Measurements from ENCODE around the gene DMXL1.

DMXL1 gene, protein sequence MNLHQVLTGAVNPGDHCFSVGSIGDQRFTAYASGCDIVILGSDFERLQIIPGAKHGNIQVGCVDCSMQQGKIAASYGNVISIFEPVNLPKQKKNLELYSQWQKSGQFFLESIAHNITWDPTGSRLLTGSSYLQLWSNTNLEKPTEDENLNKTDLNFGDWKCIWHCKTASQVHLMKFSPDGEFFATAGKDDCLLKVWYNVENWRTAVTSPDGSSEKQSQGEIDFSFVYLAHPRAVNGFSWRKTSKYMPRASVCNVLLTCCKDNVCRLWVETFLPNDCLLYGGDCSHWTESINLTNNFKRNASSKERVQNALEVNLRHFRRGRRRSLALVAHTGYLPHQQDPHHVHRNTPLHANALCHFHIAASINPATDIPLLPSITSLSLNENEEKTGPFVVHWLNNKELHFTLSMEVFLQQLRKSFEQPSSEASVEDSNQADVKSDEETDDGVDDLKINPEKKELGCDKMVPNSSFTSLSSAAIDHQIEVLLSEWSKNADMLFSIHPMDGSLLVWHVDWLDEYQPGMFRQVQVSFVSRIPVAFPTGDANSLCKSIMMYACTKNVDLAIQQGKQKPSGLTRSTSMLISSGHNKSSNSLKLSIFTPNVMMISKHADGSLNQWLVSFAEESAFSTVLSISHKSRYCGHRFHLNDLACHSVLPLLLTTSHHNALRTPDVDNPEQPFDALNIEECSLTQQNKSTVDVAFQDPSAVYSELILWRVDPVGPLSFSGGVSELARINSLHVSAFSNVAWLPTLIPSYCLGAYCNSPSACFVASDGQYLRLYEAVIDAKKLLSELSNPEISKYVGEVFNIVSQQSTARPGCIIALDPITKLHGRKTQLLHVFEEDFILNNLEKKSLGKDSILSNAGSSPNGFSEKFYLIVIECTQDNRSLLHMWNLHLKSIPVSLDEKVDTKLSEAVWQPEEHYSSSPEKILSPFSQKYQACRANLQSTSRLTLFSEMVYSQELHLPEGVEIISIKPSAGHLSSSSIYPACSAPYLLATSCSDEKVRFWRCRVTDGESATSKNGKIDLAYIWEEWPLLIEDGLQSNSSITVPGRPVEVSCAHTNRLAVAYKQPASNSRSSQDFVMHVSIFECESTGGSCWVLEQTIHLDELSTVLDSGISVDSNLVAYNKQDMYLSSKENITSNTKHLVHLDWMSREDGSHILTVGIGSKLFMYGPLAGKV (N-terminal part only)

DNA sequence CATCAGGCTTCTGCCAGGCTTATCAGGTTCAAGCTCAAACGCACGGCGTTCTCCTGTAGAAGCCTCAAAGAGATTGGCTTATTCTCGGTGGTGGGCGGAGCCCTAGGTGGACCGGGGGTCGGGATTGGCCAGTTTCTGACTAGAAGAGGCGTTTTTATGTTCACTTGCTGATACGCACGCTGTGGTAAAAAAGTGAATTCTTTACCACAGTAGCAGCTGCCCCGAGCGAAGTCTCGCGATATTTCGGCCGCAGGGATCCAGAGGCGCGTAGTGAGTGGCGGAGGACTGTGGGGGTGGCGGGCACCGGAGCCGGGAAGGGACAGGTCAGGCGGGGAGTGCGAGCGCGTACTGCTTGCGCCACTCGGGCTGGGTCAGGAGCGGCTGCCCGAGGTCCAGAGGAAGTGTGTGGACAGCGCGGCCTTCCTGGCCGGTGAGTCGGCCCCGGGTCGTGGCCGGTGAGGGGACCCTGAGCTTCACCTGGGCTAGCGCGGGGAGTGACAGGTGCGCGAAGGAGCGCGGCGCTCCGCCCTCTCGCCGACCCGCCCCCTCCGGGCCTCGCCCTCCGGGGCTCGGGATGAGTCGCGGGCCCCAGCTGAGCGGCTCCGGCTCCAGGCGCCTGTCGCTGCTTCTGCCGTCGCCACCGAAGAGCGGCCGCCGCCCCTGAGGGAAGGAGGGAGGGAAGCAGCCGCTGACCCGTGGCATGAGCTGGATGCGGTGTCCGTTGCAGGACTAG is at the start of gene DMXL1:
Gene DMXL1 (plus strand): TSS at position 260 of the 733 bp plus-strand sequence. CDS start 483 bp downstream, outside the sequence.
- peak; percentile 98 for DNase-seq

DNA sequence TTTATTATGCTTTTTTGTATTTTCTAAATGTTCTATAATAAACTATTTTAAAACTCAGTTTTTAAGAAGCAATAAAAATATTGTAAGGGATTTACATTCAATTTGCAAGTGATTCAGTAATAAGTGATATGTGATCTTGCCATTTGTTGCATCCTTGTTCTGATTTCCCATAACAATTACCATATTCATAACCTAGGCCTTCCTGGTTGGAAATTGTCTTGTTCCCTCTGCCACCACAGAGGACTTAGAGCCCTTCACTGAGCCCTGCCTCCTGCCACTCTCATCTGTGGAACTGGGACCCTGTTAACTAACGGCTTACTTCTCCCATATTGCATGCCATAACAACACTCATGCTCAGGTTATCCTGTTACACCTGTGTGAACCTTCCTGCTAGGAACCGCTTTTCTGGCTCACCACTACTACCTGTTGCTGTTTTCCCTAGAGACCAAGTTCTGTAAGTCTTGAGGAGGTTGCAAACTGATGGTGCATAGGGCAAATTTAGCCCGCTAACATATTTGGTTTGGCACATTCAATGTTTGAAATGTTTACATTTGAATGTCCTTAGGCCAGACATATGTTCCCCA is 49.6 kb upstream of the DMXL1 start:
- no peak for DNase-seq

DNA sequence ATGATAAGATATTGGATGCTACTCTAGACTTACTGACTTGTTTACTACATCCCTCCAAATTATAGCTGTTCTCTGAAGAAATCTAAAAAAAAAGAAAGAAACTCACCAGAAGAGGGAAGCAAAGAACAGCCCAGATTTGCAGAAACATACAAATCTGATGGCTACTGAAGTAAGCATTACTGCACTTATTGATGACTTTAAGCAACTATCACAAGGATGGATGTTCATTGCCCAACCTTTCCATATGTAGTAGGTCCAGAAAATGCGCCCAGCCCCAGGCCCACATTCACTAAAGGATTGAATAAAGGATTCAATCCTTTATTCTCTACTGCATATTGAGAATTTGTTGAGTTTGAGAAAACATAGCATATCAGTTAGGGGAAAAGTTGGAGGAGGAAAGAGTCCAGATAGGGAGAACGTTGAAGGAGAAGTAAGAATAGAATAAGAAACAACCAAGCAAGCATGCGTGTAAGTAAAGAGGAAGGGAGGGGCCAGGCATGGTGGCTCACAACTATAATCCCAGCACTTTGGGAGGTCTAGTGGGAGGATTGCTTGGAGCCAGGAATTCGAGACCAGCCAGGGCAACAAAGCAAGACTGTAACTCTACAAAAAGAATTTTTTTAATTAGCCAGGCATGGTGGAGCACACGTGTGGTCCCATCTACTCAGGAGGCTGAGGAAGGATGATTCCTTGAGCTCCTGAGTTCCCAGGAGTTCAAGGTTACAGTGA is 48.7 kb upstream of the DMXL1 start:
- DNase-seq: no peak

DNA sequence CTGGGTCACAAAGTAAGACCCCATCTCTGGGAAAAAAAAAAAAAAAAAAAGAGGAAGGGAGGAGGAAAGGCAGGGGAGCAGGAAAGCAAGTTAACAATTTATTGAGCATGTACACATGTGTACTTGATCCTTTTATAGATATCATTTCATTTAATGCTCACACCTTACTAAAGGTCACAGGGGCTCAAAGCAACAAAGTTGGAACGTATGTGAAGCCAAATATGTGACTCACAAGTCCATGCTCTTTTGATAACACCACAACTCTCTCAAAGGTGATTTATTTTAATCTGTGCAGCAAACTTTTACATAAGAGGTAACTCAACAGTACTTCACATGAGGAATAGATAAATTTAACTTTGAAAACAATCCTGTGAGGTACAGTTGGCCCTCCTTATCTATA is 48.1 kb upstream of the DMXL1 start:
- DNase-seq: no peak

DNA sequence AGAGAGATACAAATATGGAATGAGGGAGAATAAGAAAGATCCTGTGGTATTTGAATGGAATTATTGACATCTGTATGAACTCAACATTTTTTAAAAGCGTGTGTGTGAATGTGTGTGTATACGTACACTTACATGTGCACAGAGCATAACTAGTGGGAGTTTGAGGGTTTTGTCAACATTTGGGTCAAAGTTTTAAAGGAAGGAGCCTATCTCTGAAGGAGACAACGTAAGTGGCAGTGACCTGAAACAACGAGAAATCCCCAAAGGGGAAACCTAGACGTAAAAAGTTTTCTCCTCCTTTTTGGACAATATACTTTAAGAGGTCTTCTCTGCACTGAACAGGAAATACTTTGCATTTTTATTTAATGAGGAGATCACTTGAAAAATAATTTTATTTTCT is 42.3 kb upstream of the DMXL1 start:
- no peak for DNase-seq

DNA sequence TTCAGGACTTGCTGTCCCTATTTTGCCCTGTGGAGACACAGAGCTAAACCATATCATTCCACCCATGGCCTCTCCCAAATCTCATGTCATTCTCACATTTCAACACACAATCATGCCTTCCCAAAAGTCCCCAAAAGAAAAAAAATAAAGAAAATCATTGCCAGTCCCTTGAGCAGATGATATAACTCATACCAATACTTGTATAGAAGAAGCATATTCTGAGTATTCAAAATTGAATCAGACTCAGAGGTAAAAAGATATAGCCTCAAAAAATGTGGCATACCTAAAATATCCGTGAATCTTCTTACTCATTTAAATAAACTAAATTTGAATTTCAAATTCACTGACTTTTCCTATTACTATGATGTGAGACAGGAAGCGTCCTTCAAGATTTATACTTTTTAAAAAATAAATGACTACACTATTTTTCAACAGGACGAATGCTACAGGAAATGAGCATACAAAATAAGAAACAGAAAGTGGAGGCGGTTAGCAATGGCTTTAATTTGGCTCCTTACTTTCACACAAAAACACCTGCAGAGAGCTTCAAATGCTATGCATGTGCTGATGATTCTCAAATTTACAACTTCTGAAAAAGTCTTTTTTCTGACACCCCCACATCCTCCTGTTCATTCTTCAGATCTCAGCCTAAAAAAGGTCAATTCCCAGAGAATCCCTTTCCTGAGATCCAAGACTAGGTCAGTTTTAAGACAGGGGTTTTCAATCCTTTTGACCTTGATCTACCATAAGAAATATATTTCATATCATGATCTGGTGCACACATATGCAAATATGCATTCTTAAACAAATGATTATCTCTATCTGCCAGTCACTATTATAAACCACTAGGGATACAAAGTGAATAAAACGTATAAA is 39.6 kb upstream of the DMXL1 start:
- DNase-seq: no peak

DNA sequence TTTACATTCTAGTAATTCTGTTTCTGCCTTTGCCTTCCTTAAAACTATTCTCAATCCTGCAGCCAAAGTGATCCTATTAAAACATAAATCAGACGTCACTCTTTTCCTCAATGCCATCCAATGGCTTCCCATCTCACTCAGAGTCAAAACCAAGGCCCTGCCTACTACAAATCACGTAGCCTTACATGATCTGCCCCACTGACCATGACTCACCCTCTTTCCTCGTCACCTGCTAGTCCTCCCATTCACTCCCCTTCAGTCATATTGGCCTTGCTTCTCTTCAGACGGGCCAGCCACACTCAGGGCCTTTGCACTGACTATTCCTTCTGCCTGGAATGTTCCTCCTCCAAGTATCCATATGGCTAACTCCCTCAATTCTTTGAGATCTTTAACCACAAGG is 39.0 kb upstream of the DMXL1 start:
- DNase-seq: no peak

DNA sequence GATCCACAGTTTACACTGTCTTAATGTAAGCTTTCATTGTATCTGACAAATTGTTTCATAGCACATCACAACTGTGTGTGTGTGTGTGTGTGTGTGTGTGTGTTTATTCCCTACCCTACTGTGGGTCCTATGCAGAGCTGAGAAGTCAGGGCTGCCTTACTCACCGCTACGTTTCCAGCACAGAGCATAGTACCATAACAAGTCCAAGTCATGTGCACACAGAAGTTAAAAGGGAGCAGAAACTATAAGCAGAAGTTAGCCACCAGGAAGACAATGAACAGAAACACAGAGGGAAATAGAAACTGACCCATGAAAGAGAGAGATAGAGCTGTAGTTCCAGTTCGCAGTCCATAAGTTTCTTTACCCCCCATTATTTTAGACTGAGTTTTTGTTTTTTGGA is 38.2 kb upstream of the DMXL1 start:
- DNase-seq: no peak

DNA sequence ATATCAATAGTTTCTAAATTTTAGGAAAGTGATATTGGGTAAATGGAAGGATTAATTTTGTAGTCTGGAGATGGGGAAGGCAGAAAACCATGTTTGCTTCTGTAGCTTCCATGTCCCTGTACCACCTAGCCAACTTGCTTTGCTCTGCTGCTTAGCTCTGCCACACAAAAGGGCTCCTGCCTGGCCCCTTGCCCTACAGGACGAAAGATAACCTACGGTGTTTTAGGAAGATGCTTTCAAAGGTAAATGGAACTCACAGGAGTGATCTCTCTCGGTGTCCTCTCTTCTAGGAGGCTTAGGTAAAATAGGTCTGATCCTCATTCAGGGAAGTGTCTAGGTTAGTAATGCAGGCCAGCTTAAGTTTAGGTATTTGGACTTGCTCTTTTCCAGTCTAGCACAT is 37.8 kb upstream of the DMXL1 start:
- DNase-seq: no peak

DNA sequence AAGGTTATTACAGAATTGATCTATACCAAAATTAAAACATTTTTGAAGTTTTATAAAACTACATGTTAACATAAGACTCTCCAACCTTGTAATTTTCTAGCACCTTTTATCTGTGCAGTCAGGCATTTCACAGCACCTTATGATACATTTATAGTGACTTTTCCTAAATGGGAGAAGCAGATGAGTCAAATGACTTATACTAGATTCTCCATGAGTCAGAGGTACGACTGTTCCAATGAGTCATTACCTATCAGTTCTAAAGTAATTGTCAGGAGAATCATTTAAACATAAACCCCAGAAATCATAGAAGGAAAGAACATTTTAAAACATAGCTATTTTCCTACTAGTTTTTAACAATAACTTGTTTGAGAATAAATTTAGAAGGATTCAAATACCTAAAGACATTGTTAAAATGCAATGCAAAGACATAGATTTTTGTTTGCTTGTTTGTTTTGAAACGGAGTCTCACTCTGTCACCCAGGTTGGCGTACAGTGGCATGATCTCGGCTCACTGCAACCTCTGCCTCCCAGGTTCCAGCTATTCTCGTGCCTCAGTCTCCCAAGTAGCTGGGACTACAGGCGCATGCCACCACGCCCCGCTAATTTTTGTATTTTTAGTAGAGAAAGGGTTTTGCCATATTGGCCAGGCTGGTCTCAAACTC is 34.7 kb upstream of the DMXL1 start:
- no peak for DNase-seq

DNA sequence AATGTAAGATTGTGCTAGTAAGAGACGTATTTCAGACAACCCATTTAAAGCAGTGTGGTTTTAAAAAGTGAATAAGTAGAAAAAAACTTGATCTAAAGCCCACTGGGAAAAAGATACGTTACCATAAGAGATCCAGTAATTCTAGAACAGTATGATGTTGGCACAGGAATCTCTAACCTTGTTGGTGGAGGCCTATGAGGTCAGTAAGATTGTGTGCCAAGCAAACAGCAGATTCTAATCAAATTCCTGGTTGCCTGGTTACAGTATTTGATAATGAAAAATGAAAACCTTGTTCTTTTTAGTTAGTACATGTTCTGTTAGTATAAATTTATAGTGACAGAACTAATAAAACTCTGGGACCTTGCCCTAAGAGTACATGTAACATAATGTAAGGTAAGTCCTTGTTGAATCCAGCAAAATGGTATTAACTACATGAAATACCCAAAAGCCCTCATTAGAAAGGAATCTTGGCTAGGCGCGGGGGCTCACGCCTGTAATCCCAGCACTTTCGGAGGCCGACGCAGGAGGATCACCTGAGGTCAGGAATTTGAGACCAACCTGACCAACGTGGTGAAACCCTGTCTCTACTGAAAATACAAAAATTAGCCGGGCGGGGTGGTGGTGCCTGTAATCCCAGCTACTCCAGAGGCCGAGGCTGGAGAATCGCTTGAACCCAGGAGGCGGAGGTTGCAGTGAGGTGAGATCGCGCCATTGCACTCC is 33.2 kb upstream of the DMXL1 start:
- DNase-seq: no peak

DNA sequence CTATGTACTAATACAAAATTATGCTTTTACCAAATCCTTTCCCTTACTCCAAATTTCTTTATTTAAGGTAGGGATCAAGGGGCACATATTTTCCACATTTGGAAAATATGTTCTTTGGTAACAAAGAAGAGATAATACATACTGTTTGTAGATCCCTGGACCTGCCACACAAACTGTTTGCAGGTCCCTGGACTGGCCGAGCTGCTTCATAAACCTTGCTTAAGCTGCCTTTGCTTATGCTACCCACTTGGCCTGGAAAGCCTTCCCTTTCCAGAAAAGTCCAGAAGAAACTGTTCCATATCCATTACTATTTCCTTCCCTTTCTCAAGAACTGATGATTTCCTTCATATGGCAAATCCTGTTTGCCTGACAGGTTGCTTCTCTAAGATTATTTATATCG is 22.6 kb upstream of the DMXL1 start:
- no peak for DNase-seq

DNA sequence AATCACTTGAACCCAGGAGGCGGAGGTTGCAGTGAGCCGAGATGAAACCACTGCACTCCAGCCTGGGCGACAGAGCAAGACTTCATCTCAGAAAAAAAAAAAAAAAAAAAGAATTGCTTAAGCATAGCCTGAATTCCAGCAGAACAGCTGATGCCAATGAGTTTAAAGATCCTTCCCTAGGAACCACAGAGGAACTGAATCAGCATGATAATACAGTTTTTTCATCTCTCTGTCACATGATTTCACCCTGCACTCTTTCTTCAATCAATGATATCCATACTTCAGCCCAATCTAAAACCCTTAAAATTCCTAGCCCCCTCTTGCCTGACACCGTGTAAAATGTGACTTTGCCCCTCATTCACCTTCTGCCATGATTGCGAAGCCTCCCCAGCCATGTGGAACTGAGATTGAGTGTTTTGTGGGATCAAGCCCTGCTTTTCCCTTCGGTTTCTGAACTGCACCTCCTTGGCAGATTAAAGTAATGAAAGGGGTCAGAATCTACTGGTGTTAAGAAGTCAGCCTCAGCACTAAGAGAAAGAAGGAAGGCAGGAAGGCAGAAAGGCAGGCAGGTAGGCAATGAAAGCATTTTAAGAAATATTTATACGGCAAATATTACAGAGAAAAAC is 20.9 kb upstream of the DMXL1 start:
- DNase-seq: no peak

DNA sequence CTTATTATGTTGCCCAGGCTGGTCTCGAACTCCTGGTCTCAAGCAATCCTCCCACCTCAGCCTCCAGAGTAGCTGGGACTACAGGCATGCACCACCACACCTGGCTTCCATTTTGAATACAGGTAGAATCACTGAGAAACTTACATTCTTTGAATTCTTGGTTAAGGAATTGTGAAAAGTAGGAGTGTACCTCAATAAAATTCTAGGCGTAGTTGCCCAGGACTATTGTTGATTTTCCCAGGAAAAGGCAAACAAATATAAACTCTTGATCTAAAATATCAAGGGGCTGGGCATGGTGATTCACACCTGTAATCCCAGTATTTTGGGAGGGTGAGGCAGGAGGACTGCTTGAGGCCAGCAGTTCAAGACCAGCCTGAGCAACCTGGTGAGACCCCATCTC is 16.8 kb upstream of the DMXL1 start:
- no peak for DNase-seq

DNA sequence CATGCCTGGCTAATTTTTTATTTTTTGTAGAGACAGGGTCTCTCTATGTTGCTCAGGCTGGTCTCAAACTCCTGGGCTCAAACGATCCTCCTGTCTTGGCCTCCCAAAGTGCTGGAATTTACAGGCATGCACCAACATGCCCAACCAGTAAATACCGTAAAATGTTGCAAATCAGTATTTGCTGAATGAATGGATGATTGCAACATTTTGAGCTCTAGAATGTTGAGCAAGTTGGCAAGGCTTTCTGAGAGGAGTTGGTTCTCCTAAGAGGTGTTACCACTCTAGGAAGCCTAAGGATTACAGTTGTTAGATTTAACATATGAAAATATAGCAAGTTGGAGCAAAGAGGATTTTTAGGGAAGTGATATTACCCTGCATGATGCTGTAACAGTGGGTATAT is 15.6 kb upstream of the DMXL1 start:
- no peak for DNase-seq

DNA sequence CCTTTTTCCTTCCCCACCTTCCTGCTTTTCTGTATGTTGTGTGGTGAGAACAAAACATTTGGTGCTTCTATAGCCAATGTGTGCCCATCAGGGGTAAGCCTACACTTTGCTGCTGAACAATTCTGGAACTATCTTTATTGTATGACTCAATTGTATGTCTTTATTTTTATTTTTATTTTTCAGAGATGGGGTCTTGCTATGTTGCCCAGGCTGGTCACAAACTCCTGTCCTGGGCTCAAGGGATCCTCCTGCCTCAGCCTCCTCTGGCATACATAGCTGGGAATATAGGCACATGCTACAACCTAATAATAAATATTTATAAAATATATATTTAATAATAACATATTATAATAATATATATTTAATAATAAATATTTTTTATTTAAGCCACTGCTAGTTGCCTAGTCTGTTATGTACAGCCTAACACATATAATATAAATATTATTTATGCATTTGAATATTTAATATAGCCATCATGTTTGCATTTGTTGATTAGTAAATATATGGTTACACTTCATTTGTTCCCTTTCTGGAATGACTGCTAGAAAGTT is 11.8 kb upstream of the DMXL1 start:
- DNase-seq: no peak

DNA sequence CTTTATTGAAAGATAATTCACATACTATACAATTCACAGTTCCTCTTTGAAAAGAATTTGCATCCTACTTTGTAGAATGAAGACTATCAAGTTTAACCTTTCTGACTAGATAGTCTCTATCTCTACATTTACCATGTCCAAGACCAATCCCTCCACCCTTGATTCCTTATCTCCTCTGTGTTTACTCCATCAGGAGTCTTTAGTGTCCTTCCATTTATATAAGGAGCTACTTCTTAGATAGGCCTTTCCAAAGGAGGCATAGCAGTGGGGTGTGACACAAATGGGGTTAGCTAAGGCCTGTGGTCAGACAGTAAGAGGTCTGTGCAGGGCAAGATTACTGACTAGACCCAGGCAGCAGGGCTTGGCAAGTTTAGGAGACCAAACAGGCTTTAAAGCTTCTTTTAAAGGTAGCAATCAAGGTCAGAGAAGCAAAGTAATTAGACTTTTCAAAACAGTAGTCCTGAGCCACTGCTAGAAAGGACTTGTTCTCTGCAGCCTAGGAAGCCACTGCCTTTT is 11.1 kb upstream of the DMXL1 start:
- no peak for DNase-seq
